T1000 (cell line): ENCODE results near the gene LRRC37B.
"Not testable (repeated sequence)": the region's sequence is repeated elsewhere in the genome, so short reads cannot be mapped to it uniquely, and the experiment has no call there.

ENCODE experiments used
- DNase-seq: peaks from one replicate; lab custom pipeline; 2025; ENCODE audit warnings: mixed read lengths; lab: John Stamatoyannopoulos, UW

LRRC37B gene

DNA sequence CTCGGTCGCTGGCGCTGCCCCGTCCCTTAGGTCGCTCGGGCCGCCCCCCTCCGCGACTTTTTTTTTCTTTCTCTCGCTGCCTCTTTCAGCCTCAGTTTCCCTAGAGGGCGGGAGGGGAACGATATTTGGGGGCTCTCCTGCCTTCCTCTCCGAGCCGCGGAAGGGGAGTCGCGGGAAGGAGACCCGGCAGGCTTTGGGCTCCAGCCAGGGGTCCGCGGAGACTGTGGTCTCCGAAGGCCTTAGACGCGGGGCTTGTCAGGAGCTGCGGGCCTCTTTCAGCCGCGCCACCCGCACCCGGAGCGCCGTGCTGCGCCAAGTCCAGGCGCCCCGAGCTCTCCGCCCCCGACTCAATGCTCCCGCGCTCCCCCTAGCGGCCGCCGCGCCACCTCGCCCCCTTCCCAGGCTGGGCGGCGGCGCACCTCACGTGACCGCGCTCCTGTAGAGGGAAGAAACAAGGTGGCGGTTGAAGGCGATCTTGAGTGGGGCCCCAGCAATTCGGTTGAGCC lies at the start of gene LRRC37B:
Gene LRRC37B, plus strand, starts transcription at position 427 of the 506 bp plus-strand sequence. CDS start 14,010 bp downstream, outside the sequence.
- DNase-seq: peak; percentile 78

DNA sequence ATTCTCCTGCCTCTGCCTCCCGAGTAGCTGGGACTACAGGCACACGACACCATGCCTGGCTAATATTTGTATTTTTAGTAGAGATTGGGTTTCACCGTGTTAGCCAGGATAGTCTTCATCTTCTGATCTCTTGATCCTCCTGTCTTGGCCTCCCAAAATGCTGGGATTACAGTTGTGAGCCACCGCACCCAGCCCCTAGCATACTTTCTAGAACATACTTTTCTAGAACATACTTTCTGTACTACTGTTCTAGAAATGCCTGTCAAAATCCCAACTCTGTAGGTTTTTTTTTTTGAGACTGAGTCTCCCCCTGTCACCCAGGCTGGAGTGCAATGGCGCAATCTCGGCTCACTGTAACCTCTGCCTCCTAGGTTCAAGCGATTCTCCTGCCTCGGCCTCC lies 43.1 kb upstream of the LRRC37B start:
- not testable (repeated sequence) for DNase-seq

DNA sequence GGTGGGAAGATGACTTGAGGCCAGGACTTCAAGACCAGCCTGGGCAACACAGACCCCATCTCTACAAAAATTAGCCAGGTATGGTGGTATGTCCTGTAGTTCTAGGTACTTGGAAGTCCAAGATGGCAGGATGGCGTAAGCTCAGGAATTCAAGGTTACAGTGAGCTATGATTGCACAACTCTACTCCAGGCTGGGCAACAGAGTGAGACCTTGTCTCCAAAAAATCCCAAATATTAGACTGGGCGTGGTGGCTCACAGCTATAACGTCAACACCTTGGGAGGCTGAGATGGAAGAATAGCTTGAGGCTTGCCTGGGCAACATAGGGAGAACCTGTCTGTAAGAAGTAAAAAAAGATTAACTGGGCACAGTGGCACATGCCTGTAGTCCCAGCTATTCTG lies 39.5 kb upstream of the LRRC37B start:
- no peak for DNase-seq

DNA sequence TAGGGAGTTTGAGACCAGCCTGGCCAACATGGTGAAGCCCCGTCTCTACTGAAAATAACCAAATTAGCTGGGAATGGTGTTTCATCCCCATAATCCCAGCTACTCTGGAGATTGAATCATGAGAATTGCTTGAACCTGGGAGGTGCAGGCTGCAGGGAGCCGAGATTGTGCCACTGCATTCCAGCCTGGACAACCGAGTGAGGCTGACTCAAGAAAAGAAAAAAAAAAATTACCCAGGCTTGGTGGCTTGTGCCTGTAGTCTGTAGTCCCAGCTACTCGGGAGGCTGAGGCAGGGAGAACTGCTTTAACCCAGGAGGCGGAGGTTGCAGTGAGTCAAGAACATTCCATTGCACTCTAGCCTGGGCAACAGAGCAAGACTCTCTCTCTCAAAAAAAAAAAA lies 36.8 kb upstream of the LRRC37B start:
- DNase-seq: not testable (repeated sequence)

DNA sequence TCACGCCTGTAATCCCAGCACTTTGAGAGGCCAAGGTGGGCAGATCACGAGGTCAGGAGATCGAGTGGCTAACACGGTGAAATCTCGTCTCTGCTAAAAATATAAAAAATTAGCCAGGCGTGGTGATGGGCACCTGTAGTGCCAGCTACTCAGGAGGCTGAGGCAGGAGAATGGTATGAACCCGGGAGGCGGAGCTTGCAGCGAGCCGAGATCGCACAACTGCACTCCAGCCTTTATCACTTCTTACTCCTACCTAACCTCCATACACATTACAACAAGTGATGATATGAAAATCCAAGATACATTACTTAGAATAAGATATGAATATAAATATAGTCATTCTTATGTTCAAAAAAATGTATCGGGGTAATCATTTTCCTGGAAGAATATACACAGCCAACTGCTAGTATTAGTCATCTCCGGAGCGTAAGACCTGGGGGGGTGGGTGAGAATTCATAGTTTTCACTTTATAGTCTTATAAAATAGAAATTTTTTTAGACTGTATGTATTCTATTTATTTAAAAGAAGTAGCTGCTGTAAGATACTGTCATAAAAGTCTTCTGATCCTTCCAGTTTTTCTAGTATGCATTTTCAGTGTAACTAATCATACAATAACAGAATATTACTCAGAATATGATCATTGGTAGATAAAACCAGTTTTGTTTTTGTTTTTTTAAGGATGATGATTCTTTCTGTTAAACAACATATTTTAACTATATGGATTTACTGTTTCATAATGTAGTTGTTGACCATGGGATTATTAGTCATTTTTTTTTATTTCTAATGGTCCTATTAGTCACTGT lies 32.7 kb upstream of the LRRC37B start:
- not testable (repeated sequence) for DNase-seq

DNA sequence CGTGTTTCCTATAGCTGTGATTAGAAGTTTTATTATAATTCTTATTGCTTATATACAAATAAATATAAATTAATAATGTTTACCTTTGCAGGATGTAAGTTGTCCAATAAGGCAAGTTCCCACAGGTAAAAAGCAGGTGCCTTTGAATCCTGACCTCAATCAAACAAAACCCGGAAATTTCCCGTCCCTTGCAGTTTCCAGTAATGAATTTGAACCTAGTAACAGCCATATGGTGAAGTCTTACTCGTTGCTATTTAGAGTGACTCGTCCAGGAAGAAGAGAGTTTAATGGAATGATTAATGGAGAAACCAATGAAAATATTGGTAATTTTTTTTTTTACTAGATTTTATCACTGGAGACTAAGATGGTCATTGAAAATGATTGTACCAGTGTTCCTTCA lies 31.8 kb upstream of the LRRC37B start:
- not testable (repeated sequence) for DNase-seq

DNA sequence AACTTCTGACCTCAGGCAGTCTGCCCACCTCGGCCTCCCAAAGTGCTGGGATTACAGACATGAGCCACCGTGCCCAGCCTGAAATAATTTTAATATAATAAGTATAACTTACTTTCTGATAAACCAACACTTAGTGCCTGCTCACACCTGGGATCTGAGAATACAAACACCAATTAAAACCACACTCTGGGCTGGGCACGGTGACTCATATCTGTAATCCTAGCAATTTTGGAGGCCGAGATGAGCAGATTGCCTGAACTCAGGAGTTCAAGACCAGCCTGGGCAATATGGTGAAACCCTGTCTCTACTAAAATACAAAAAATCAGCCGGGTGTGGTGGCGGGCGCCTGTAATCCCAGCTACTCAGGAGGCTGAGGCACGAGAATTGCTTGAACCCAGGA lies 15.4 kb upstream of the LRRC37B start:
- DNase-seq: not testable (repeated sequence)

DNA sequence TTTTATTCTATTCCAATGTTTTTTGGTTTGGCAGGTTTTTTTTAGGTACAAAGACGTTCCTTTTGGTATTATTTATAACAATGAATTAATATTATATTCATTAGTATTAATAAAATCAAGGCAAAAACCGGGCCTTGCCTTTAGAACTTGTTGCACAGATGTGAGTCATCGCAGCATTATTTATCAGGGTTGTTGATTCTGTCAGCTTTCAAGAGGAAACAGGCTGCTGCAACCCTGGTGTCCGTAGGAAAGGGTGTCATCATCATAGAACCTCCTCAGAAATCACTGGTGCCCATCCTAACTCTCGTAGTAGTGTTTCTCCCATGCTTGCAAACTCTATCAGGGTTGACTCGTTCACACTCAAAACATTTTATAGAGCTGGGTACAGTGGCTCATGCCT lies 10.2 kb upstream of the LRRC37B start:
- DNase-seq: no peak

DNA sequence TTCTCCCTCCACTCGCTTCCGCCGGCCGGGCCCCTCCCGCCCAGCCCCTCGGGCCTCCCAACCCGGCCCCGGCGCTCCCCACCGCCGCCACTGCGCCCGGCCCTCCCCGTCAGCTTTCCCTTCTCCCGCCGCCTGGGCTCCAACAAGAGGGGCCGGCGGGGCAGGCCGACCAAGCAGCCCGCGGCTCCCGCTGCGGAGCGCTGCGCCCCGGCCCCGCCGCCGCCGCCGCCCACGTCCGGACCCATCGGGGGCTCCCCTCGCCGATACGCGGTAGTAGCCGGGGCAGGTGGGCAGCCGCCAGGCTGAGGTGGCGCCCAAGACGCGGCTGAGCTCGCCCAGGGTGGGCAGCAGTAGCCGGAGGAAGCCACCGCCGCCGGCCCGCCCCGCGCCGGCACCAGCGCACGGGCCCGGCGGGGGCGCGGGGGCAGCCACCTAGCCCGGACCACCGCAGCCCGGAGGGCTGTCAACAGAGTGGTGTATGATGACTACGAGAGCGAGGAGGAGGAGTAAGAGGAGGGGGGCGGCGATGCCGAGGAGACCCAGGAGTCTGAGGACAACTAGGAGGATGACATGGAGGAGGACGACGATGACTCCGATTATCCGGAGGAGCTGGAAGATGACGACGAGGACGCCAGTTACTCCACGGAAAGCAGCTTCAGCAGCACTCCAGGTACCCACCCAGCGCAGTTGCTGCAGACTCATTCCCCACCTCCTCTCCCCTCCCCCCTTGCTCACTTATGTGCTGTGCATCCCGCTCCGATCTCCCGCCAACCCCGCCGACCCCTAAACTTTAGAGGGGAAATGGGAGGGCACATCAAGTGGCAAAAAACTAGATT lies 498 bp downstream of the LRRC37B start:
- DNase-seq: peak; percentile 15

DNA sequence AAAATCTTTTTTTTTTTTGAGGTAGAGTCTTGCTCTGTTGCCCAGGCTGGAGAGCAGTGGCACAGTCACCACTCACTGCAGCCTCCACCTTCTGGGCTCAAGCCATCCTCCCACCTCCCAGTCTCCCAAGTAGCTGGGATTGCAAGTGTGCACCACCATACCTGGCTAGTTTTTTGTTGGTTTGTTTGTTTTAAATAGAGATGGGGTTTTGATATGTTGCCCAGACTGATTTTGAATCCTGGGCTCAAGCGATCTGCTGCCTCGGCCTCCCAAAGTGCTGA lies 2.0 kb downstream of the LRRC37B start:
- DNase-seq: no peak

DNA sequence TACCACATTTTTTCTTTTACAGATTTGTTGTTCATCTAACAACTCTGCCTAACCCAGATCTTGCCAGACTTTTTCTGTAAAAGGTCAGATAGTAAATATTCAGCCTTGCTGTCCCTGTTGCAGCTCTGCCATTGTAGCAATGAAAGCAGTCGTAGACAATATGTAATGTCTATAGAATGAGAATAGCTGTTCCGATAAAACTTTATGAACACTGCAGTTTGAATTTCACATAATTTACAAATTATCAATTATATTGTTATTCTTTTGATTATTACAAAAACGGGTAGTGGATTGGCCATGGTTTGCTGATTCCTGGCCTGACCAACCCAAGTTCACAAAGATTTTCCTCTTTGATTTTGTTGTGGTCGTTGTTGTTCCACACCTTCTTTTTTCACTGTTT lies 2.9 kb downstream of the LRRC37B start:
- no peak for DNase-seq

DNA sequence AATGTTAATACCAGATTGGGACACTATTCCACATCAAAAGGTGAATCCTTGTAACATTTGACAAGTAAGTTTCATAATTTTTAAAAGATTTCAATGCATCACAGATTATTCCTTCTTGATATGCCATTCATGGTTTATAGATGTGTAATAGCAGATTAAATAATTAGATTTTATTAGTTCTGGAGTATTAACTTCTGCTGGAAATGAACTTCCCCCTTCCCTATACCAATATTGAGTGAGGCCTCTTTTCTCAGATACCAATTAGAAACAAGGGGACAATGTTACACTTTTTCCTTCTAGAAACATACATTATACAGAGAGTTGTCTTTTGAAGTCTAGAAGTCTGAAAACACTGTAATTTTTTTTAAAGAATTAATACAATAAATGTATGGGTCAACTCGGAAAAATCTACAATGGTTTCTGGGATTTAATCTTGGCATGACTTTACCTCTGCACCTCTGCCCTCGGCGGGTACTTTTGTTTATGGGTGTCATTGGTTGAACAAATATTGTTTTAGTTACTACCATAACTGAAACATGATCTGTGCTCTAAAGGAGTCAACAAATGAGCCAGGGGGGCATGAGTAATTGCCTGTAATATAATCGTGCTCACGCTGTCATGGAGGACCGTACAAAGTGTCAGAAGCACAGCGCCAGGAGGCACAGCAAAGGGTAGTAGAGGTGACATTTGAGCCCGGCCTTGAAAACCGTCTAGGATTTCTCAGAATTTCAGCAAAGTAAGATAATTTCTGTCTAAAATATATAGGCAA lies 8.2 kb downstream of the LRRC37B start:
- peak; percentile 31 for DNase-seq

DNA sequence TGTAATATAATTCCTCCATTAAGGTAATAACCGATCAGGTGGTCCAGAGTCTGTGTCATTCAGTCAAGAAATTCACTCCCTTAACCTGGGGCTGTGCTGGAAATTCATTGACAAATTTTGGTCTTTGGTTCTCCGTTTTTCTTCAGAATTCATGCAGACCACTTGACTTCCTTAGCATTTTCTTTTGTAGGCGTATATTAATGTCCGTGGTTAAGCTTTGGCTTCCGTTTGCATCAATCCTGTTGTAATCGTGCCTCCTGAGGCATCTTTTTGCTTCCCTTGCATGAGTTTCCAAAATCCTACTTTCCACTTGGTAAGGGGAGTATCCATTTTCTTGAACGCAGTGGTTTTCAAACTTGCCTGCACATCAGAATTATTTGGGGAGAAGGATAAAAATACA lies 9.0 kb downstream of the LRRC37B start:
- no peak for DNase-seq

DNA sequence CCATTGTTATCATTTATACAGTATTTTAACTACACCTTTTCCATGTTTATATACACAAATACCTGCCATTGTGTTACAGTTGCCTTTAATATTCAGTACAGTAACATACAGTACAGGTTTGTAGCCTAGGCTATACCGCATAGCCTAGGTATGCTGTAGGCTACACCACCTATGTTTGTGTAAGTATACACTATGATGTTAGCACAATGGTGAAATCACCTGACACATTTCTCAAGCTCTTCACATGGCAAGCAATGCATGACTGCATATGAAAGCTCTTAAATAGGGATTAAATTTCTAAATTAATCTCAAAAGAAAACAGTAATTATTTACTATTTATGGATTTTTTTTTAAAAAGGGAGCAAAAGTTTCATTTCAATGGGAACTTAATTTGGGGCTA lies 12.0 kb downstream of the LRRC37B start:
- no peak for DNase-seq

DNA sequence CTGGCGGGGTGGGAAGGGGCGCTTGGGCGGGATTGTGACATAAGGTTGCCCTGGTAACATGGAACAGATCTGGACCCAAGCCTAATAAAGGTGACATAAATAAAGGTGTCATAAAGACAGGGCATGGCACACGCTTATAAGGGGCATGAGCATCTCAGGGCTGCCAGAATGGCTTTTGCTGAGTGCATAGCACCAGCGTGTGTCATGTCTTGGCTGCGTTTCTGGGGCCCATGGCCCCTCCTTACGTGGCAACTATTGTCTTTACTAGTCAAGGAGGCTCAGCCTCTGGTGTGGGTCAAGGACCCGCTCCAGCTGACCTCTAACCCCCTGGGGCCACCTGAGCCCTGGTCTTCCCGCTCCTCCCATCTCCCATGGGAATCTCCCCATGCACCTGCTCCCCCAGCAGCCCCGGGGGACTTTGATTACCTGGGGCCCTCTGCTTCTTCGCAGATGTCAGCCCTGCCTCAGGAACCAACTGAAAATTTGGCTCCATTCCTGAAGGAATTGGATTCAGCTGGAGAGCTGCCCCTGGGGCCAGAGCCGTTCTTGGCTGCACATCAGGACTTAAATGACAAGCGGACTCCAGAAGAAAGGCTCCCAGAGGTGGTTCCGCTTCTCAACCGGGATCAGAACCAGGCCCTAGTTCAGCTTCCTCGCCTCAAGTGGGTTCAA lies 13.9 kb downstream of the LRRC37B start:
- DNase-seq: no peak

DNA sequence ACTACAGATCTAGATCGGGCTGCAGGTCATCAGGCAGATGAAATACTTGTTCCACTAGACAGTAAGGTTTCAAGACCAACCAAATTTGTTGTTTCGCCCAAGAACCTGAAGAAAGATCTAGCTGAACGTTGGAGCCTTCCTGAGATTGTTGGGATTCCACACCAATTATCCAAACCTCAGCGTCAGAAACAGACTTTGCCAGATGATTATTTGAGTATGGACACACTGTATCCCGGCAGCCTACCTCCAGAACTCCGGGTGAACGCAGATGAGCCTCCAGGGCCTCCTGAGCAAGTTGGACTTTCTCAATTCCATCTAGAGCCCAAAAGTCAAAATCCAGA lies 14.4 kb downstream of the LRRC37B start:
- no peak for DNase-seq

DNA sequence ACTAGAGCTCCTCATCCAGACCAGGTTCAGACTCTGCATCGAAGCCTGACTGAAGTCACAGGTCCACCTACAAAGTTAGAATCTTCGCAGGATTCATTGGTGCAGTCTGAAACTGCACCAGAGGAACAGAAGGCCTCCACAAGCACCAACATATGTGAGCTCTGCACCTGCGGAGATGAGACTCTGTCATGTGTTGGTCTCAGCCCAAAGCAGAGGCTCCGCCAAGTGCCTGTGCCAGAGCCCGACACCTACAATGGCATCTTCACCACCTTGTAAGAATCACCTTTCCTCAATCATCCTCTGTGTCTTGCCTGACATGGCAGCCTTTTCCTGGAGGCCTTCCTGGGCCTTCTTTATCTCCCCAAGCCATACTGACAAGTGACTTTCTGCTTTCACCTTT lies 15.4 kb downstream of the LRRC37B start:
- DNase-seq: not testable (repeated sequence)

DNA sequence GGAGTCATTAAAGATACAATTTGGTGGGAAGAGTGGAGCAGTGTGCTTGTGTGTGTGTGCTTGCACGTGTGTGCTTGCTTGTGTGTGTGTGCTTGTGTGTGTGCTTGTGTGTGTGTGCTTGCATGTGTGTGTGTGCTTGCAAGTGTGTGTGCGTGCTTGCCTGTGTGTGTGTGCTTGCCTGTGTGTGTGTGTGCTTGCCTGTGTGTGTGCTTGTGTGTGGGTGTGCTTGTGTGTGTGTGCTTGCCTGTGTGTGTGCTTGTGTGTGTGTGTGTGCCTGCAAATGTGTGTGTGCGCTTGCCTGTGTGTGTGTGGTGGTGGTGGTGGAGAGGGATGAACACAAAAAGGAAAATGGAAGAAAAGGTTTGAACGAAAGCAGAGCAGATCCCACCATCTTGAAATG lies 20.1 kb downstream of the LRRC37B start:
- DNase-seq: not testable (repeated sequence)

DNA sequence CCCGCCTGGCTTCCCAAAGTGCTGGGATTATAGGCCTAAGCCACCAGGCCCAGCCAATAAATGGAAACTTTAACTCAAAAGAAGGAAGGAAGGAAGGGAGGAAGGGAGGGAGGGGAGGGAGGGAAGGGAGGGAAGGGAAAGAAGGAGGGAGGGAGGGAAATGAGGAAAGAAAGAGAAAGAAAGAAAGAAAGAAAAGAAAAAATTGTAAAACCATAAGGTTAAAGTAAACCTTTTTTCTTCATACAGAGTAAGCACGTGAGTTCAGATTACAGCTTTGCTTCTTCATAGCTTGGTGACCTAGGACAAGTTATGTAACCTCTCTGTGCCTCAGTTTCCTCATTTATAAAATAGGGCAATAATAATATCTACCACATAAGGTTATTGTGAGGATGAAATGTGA lies 26.0 kb downstream of the LRRC37B start:
- no peak for DNase-seq

DNA sequence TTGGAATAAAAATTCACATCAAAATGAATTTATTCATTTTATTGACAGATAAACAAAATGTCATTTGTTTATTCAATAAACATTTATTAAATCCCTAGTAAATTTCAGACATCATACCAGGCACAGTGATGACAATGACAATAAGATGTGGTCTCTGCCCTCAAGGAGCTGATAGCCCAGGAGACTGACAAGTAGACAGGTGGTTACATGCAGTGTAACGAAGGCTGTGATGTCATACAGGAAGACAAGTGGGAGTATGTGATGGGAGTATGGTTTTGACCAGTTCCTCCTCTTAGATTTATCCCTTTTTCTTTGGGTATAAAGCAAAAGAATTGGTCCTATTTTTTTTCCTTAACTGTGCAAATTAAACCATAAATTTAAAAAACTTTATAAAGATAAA lies 26.6 kb downstream of the LRRC37B start:
- not testable (repeated sequence) for DNase-seq

DNA sequence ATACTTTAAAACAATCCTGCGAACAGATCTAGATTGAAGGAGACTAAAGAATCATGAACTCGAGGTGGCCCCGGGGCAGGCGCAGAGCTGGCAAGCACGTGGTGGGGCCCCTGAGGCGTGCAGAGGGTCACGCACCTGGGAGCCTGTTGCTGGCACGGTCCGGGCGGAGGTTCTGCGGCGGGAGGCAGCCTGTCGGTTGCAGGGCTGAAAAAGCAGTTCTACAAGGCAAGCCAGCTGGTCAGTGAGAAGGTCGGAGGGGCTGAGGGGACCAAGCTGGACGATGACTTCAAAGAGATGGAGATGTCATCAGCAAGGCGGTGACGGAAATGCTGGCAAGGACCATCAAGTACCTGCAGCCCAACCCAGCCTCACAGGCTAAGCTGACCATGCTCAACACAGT lies 33.1 kb downstream of the LRRC37B start:
- not testable (repeated sequence) for DNase-seq

DNA sequence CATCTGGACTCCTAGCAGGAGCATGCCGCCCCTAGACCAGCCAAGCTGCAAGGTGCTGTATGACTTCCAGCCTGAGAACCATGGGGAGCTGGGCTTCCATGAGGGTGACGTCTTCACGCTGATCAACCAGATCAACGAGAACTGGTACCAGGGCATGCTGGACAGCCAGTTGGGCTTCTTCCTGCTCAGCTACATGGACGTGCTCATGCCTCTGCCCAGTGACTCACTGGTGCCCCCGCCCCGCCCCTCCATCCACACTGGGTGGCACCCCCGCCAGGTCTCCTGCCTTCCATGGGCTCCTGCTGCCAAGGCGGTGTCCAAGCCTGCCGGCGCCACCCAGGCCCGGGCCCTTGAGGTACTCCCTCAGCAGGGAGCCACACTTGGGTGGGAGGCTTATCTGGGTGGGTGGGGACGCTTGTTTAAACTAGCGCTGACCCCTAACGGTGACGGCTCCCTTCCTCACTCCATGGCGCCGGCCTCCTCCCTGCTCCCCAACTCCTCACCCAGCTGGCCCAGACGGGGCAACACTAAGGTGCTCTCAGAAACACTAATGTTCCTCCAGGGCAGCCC lies 34.2 kb downstream of the LRRC37B start:
- DNase-seq: not testable (repeated sequence)
